KMS-11 (cell line): ENCODE measurements around the gene NDST4.

Experiments
- H2AFZ ChIP-seq: fragments of 200-600 bp; sonication (generic); 2 replicates; pipeline ENCODE4 v1.6.1; 2016; ENCODE audit warnings: antibody characterized with exemption, mixed run types, low read depth
- H3K27ac ChIP-seq: fragments of 200-600 bp; sonication (generic); 2 replicates; pipeline ENCODE4 v1.6.1; 2016; ENCODE audit warnings: mild to moderate bottlenecking, mixed run types
- H3K27me3 ChIP-seq: fragments of 200-600 bp; sonication (generic); 2 replicates; pipeline ENCODE4 v1.6.1; 2017; ENCODE audit warnings: mild to moderate bottlenecking, low read depth, mixed run types, moderate library complexity; ENCODE audit not compliant: insufficient read depth
- H3K36me3 ChIP-seq: fragments of 200-600 bp; sonication (generic); 2 replicates; pipeline ENCODE4 v1.6.1; 2017; ENCODE audit warnings: mild to moderate bottlenecking, mixed run types; ENCODE audit not compliant: insufficient read depth
- H3K4me1 ChIP-seq: fragments of 200-600 bp; sonication (generic); 2 replicates; pipeline ENCODE4 v1.6.1; 2016; ENCODE audit warnings: mild to moderate bottlenecking, low read depth, mixed run types; ENCODE audit not compliant: poor library complexity, severe bottlenecking
- H3K4me2 ChIP-seq: fragments of 200-600 bp; sonication (generic); 2 replicates; pipeline ENCODE4 v1.7.0; 2016; ENCODE audit warnings: mild to moderate bottlenecking, mixed run types
- H3K4me3 ChIP-seq: fragments of 200-600 bp; sonication (generic); IDR thresholded peaks from 2 replicates; pipeline ENCODE4 v1.6.1; 2017; ENCODE audit warnings: low read depth, low read length, mixed read lengths; ENCODE audit not compliant: insufficient read depth
- H3K79me2 ChIP-seq: fragments of 200-600 bp; sonication (generic); 2 replicates; pipeline ENCODE4 v1.6.1; 2016; ENCODE audit warnings: low read depth, mixed run types; ENCODE audit not compliant: insufficient read depth
- H3K9ac ChIP-seq: fragments of 200-600 bp; sonication (generic); 2 replicates; pipeline ENCODE4 v1.6.1; 2016; ENCODE audit warnings: mild to moderate bottlenecking, mixed run types
- H4K20me1 ChIP-seq: fragments of 200-600 bp; sonication (generic); 2 replicates; pipeline ENCODE4 v1.6.1; 2016; ENCODE audit warnings: mild to moderate bottlenecking, mixed run types; ENCODE audit not compliant: insufficient read depth
- TF ChIP-seq, protein P1 (sequence below): fragments of 200-600 bp; sonication (generic); conservative IDR thresholded peaks from 2 replicates; pipeline ENCODE4 v1.6.1; 2017; ENCODE audit warnings: low read depth, mild to moderate bottlenecking, antibody characterized with exemption, low read length, moderate library complexity, mixed read lengths

NDST4 gene

GRCh38 chr4:115113506-115114106 lies at the start of gene NDST4:
TSS of gene NDST4 (minus strand) at chr4:115113620. CDS start at chr4:115077036, 36,584 bp downstream.
- Histone ChIP-seq H3K9ac (no peak within 1 kb of the TSS), H3K27me3 (no peaks in the 10 kb centered on the region), H2AFZ (no peak within 1 kb of the TSS), H3K4me2 (no peak within 1 kb of the TSS), H3K27ac (no peak within 1 kb of the TSS), H3K4me3 (no peak within 1 kb of the TSS), H3K79me2 (no peaks in the 10 kb centered on the region), H3K36me3 (no peaks in the 10 kb centered on the region), H4K20me1 (no peaks in the 10 kb centered on the region), H3K4me1 (no peaks in the 10 kb centered on the region)
- TF ChIP-seq, protein P1, sequence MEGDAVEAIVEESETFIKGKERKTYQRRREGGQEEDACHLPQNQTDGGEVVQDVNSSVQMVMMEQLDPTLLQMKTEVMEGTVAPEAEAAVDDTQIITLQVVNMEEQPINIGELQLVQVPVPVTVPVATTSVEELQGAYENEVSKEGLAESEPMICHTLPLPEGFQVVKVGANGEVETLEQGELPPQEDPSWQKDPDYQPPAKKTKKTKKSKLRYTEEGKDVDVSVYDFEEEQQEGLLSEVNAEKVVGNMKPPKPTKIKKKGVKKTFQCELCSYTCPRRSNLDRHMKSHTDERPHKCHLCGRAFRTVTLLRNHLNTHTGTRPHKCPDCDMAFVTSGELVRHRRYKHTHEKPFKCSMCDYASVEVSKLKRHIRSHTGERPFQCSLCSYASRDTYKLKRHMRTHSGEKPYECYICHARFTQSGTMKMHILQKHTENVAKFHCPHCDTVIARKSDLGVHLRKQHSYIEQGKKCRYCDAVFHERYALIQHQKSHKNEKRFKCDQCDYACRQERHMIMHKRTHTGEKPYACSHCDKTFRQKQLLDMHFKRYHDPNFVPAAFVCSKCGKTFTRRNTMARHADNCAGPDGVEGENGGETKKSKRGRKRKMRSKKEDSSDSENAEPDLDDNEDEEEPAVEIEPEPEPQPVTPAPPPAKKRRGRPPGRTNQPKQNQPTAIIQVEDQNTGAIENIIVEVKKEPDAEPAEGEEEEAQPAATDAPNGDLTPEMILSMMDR, result no peak

GRCh38 chr4:115159141-115159540 lies 45.7 kb upstream of the NDST4 start:
- no peaks in the 10 kb centered on the region for H3K79me2 ChIP-seq
- H3K27me3 ChIP-seq, result no peaks in the 10 kb centered on the region
- H2AFZ ChIP-seq, result no peak overlapping the region
- H3K4me1 ChIP-seq, result no peaks in the 10 kb centered on the region
- H4K20me1 ChIP-seq, result no peaks in the 10 kb centered on the region
- no peaks in the 10 kb centered on the region for H3K36me3 ChIP-seq
- no peak overlapping the region for H3K9ac ChIP-seq
- no peak overlapping the region for H3K27ac ChIP-seq
- TF ChIP-seq, protein P1, result no peak
- H3K4me3 ChIP-seq, result no peak overlapping the region
- H3K4me2 ChIP-seq, result no peak overlapping the region

GRCh38 chr4:115158296-115158695 lies 44.9 kb upstream of the NDST4 start:
- H3K27ac ChIP-seq, result no peak overlapping the region
- H3K4me1 ChIP-seq, result no peaks in the 10 kb centered on the region
- H4K20me1 ChIP-seq, result no peaks in the 10 kb centered on the region
- H3K4me2 ChIP-seq, result no peak overlapping the region
- no peaks in the 10 kb centered on the region for H3K79me2 ChIP-seq
- H3K9ac ChIP-seq, result no peak overlapping the region
- TF ChIP-seq, protein P1, result no peak
- no peaks in the 10 kb centered on the region for H3K27me3 ChIP-seq
- no peak overlapping the region for H2AFZ ChIP-seq
- no peak overlapping the region for H3K4me3 ChIP-seq
- no peaks in the 10 kb centered on the region for H3K36me3 ChIP-seq

DNA sequence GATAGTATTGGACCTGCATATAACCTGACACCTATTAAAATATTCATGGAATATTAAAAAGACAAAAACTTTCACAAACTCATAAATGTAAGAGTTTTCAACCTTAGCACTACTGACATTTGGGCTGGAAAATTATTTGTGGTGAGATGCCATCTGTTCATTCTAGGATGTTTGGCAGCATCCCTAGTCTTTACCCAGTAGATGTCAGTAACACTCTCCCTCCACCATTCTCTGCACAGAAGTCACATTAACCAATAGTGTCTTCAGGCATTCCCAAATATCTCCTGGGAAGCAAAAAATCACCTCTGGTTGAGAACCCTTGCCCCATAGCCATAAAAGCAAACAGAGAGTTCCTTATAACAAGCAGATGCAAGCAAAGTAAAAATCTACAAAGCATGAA lies 41.4 kb upstream of the NDST4 start:
- H3K79me2 ChIP-seq, result no peaks in the 10 kb centered on the region
- TF ChIP-seq, protein P1, result no peak
- H3K4me1 ChIP-seq, result peaks cover 15% of the 10 kb centered on the region
- no peaks in the 10 kb centered on the region for H4K20me1 ChIP-seq
- no peak overlapping the region for H2AFZ ChIP-seq
- H3K27me3 ChIP-seq, result no peaks in the 10 kb centered on the region
- H3K4me2 ChIP-seq, result no peak overlapping the region
- no peak overlapping the region for H3K27ac ChIP-seq
- no peaks in the 10 kb centered on the region for H3K36me3 ChIP-seq
- H3K4me3 ChIP-seq, result no peak overlapping the region
- H3K9ac ChIP-seq, result no peak overlapping the region
